B cell (primary cell): Measurements from ENCODE around the gene TM2D1. TPM values are rescaled to one million over a fixed set of nuclear protein-coding genes. Genes with fewer than 3 reads are reported as not detected.

Experiments used
- ATAC-seq: fragments of 200-7000 bp; cut with Tn5 transposase; one replicate; pipeline ENCODE4 v1.10.0; 2021; ENCODE audit warnings: low read depth, mild to moderate bottlenecking, moderate number of reproducible peaks, moderate library complexity
- CTCF ChIA-PET: fragments of 350-600 bp; sonication (Branson Sonifier 250); formaldehyde crosslinking; loops from one replicate; lab custom pipeline; 2021; ENCODE audit warnings: antibody characterized with exemption, inconsistent platforms; lab: Charles Lee
- POLR2A ChIA-PET: fragments of 350-600 bp; sonication (Branson Sonifier 250); formaldehyde crosslinking; loops from one replicate; lab custom pipeline; 2021; ENCODE audit warnings: antibody characterized with exemption; lab: Charles Lee
- DNase-seq: peaks from one replicate; pipeline ENCODE4 v3.0.0; 2013
- H2AFZ ChIP-seq: 2 replicates; pipeline ENCODE4 v1.6.1; 2012; ENCODE audit warnings: mild to moderate bottlenecking, low read depth, low read length; ENCODE audit not compliant: insufficient read depth, poor library complexity, severe bottlenecking
- H3K27ac ChIP-seq, 2 donors: 1 replicate in 1 of 2; 2 replicates in 1 of 2; pipeline ENCODE4 v1.5.1; 2012 to 2013; ENCODE audit warnings: low read length in 2 of 2, mild to moderate bottlenecking in 2 of 2, moderate library complexity in 1 of 2
- H3K27me3 ChIP-seq, 4 experiments: fragments of 200-600 bp in 1 of 4; sonication (generic) in 1 of 4; replicated peaks in 1 of 4; 1 replicate in 2 of 4; 2 replicates in 2 of 4; pipeline versions ENCODE4 v1.6.1 to v1.7.0; 2013 to 2016; ENCODE audit warnings: low read length in 3 of 4, mild to moderate bottlenecking in 2 of 4, mixed read lengths in 1 of 4, moderate library complexity in 1 of 4; ENCODE audit not compliant: insufficient read depth in 4 of 4, control insufficient read depth in 3 of 4; ENCODE audit errors: control extremely low read depth in 1 of 4
- H3K36me3 ChIP-seq, 2 experiments: replicated peaks in 1 of 2; 1 replicate in 1 of 2; 2 replicates in 1 of 2; pipeline versions ENCODE4 v1.6.1 to v1.7.1; 2013; ENCODE audit warnings: low read length in 1 of 2; ENCODE audit not compliant: insufficient read depth in 2 of 2, control insufficient read depth in 1 of 2; ENCODE audit errors: control extremely low read depth in 1 of 2, extremely low read depth in 1 of 2
- H3K4me1 ChIP-seq, 2 donors: fragments of 200-600 bp in 1 of 2; sonication (generic) in 1 of 2; 1 replicate in 1 of 2; 2 replicates in 1 of 2; pipeline versions ENCODE4 v1.5.1 to v1.6.1; 2013 to 2017; ENCODE audit warnings: low read length in 2 of 2; ENCODE audit not compliant: control insufficient read depth in 2 of 2, insufficient read depth in 2 of 2
- H3K4me2 ChIP-seq: replicated peaks from 2 replicates; pipeline ENCODE3; 2012; ENCODE audit warnings: mild to moderate bottlenecking, low read depth, low read length; ENCODE audit not compliant: poor library complexity, severe bottlenecking
- H3K4me3 ChIP-seq, 5 experiments: fragments of 200-600 bp in 1 of 5; sonication (generic) in 1 of 5; 1 replicate in 3 of 5; 2 replicates in 2 of 5; pipeline versions ENCODE4 v1.5.1 to v1.7.0; 2011 to 2016; ENCODE audit warnings: low read length in 4 of 5, mild to moderate bottlenecking in 4 of 5, low read depth in 2 of 5, control low read depth in 1 of 5, moderate library complexity in 1 of 5; ENCODE audit not compliant: insufficient read depth in 1 of 5; ENCODE audit errors: control extremely low read depth in 1 of 5, extremely low read depth in 1 of 5
- H3K79me2 ChIP-seq: fragments of 200-600 bp; sonication (generic); one replicate; pipeline ENCODE4 v1.6.0; 2016; ENCODE audit warnings: low read length; ENCODE audit not compliant: control insufficient read depth, insufficient read depth
- H3K9ac ChIP-seq: fragments of 200-600 bp; sonication (generic); 2 replicates; pipeline ENCODE4 v1.6.1; 2017; ENCODE audit warnings: mild to moderate bottlenecking, low read length, moderate library complexity
- H3K9me3 ChIP-seq, 3 donors: one replicate each; pipeline versions ENCODE4 v1.6.1 to v1.7.1; 2013; ENCODE audit warnings: low read length in 2 of 3; ENCODE audit not compliant: control insufficient read depth in 2 of 3, insufficient read depth in 1 of 3; ENCODE audit errors: control extremely low read depth in 1 of 3
- H4K20me1 ChIP-seq: 2 replicates; pipeline ENCODE4 v1.6.0; 2012; ENCODE audit warnings: mild to moderate bottlenecking, low read length; ENCODE audit not compliant: insufficient read depth, control insufficient read depth, poor library complexity, severe bottlenecking
- H3K27ac Mint-ChIP-seq: one replicate; pipeline ENCODE4 v1.8.0; 2021; ENCODE audit warnings: mixed read lengths
- H3K27me3 Mint-ChIP-seq: one replicate; pipeline ENCODE4 v1.8.0; 2021; ENCODE audit warnings: mixed read lengths
- H3K4me1 Mint-ChIP-seq: one replicate; pipeline ENCODE4 v1.8.0; 2021; ENCODE audit warnings: mixed read lengths
- H3K4me3 Mint-ChIP-seq: one replicate; pipeline ENCODE4 v1.8.0; 2021; ENCODE audit warnings: mixed read lengths
- H3K9me3 Mint-ChIP-seq: one replicate; pipeline ENCODE4 v1.8.0; 2022; ENCODE audit warnings: mixed read lengths; ENCODE audit not compliant: insufficient read depth
- EZH2 ChIP-seq: IDR thresholded peaks from 2 replicates; pipeline ENCODE4 v1.6.1; 2012; ENCODE audit warnings: borderline replicate concordance, low read depth, mild to moderate bottlenecking, moderate library complexity, low read length; ENCODE audit not compliant: insufficient read depth, poor library complexity, severe bottlenecking
- WGBS: methylation state at CpG from one replicate; pipeline ENCODE4 v1.1.5; 2013; ENCODE audit warnings: missing lambda C conversion rate; ENCODE audit not compliant: insufficient coverage; 5-methylcytosine and 5-hydroxymethylcytosine counted together
- intact Hi-C: fragments of 100-400 bp; cut with micrococcal nuclease; formaldehyde crosslinking; loops from one replicate; pipeline ENCODE4 v1.10.0; 2022
- polyA plus RNA-seq: library from polyadenylated mRNA; depleted of rRNA; stranded (reverse); fragments of >200 nt; gene quantifications from 2 replicates; pipeline ENCODE4 v1.2.3, GENCODE V29; 2012
- total RNA-seq, 2 donors: library from RNA; stranded (reverse); fragments of 120-200 nt in 1 of 2; gene quantifications; 1 replicate in 1 of 2; 2 replicates in 1 of 2; pipeline versions ENCODE4 v1.2.3 to v1.2.4, GENCODE V29; 2013 to 2022
- TF ChIP-seq, protein P1 (sequence below): fragments of 200-600 bp; IDR thresholded peaks from one replicate; pipeline ENCODE4 v1.8.0; 2022; ENCODE audit warnings: antibody characterized with exemption, mild to moderate bottlenecking

The TM2D1 gene
- total and polyA plus RNA-seq, 2 donors (not counting 1 experiment from before 2014, with no cell fraction given) = 30.8 to 53.3 TPM

GRCh38 chr1:61654067-61654466 is 70.9 kb downstream of the TM2D1 start:
- no peak overlapping the region for H2AFZ ChIP-seq
- no peaks in the 10 kb centered on the region for H3K36me3 ChIP-seq
- intact Hi-C loops = no loop called here
- POLR2A ChIA-PET = no interaction called here
- H3K27ac ChIP-seq = no peak overlapping the region
- TF ChIP-seq EZH2 = no peak
- TF ChIP-seq, protein P1, sequence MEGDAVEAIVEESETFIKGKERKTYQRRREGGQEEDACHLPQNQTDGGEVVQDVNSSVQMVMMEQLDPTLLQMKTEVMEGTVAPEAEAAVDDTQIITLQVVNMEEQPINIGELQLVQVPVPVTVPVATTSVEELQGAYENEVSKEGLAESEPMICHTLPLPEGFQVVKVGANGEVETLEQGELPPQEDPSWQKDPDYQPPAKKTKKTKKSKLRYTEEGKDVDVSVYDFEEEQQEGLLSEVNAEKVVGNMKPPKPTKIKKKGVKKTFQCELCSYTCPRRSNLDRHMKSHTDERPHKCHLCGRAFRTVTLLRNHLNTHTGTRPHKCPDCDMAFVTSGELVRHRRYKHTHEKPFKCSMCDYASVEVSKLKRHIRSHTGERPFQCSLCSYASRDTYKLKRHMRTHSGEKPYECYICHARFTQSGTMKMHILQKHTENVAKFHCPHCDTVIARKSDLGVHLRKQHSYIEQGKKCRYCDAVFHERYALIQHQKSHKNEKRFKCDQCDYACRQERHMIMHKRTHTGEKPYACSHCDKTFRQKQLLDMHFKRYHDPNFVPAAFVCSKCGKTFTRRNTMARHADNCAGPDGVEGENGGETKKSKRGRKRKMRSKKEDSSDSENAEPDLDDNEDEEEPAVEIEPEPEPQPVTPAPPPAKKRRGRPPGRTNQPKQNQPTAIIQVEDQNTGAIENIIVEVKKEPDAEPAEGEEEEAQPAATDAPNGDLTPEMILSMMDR = no peak
- H3K4me1 Mint-ChIP-seq = no peaks in the 10 kb centered on the region
- H3K27ac Mint-ChIP-seq = no peak overlapping the region
- no peak overlapping the region for H3K9ac ChIP-seq
- no peaks in the 10 kb centered on the region for H3K4me1 ChIP-seq
- WGBS = 95% methylated on average over 30 of the region's 30 CpGs
- no peaks in the 10 kb centered on the region for H4K20me1 ChIP-seq
- CTCF ChIA-PET = interaction anchor here (1.1 kb wide), 1 partner anchor 12 kb away, joined by 7 read pairs; no protein-coding TSS in a partner anchor
- H3K27me3 Mint-ChIP-seq = no peaks in the 10 kb centered on the region
- H3K79me2 ChIP-seq = no peaks in the 10 kb centered on the region
- no peaks in the 10 kb centered on the region for H3K27me3 ChIP-seq
- no peak overlapping the region for H3K4me3 Mint-ChIP-seq
- no peak overlapping the region for H3K4me2 ChIP-seq
- no peak overlapping the region for H3K4me3 ChIP-seq
- ATAC-seq (no peak), DNase-seq (no peak)
- no peaks in the 10 kb centered on the region for H3K9me3 ChIP-seq
- no peaks in the 10 kb centered on the region for H3K9me3 Mint-ChIP-seq

DNA sequence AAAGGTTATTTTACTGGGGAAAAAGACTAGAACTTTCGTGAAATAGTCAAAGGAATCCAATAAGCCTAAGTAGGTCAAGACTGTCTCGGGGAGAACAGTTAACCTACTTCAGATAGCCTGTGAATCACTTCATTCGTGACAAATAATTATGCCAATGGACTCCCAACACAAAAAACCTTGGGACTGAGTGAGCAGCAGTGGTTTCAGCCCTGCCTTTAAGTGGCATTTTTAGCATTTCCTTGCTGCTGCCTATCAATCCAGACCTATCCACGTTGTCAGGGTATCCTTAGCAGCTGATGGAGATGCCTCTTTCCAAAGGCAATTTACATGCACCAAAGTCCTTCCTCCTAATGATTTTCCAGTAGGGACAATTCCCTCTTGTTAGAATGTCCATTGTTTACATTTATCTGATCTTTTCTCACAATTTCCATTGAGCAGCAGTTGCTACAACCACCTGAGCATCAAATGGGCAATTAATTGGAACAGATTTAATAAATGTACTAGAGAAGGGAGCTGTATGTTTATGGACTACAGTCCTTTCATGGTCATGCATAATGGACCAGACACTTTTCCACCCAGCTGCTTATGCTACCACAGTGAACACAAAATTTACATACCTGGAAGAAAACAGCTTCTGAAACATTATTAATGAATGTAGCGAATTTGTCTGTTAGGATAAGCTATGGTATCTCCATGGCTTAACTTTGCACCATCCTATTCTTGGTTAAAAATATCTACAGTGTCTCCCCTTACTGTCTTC is 75.8 kb downstream of the TM2D1 start:
- no peaks in the 10 kb centered on the region for H4K20me1 ChIP-seq
- TF ChIP-seq, protein P1 = no peak
- no peak for TF ChIP-seq EZH2
- intact Hi-C loops = loop anchor here (10.0 kb wide), 1 partner anchor 1674 kb away; no protein-coding TSS in a partner anchor
- H3K4me1 Mint-ChIP-seq = no peaks in the 10 kb centered on the region
- POLR2A ChIA-PET = no interaction called here
- H3K9me3 Mint-ChIP-seq = no peaks in the 10 kb centered on the region
- H3K36me3 ChIP-seq = no peaks in the 10 kb centered on the region
- peaks cover 12% of the 10 kb centered on the region for H3K27me3 Mint-ChIP-seq
- H3K27ac ChIP-seq = no peak overlapping the region
- H2AFZ ChIP-seq = no peak overlapping the region
- H3K79me2 ChIP-seq = no peaks in the 10 kb centered on the region
- H3K4me2 ChIP-seq = no peak overlapping the region
- CTCF ChIA-PET = no interaction called here
- no peak for DNase-seq
- no peak overlapping the region for H3K27ac Mint-ChIP-seq
- no peak overlapping the region for H3K9ac ChIP-seq
- WGBS = 100% methylated on average over 3 of the region's 5 CpGs
- H3K4me3 Mint-ChIP-seq = no peak overlapping the region
- no peak overlapping the region for H3K4me3 ChIP-seq
- H3K27me3 ChIP-seq = no peaks in the 10 kb centered on the region
- ATAC-seq = no peak
- no peaks in the 10 kb centered on the region for H3K4me1 ChIP-seq
- no peaks in the 10 kb centered on the region for H3K9me3 ChIP-seq
